GM10847 (cell line): ENCODE results near the gene TBC1D2B.

Experiments
- POLR2A ChIP-seq: IDR thresholded peaks from 2 replicates; pipeline ENCODE4 v1.6.1; 2011; ENCODE audit not compliant: insufficient read length; ENCODE audit errors: extremely low read depth

The TBC1D2B gene

GRCh38 chr15:78055919-78056713, 21.4 kb downstream of the TBC1D2B start:
- no peak for TF ChIP-seq POLR2A

- TF ChIP-seq POLR2A = no peak
These were observed 22.5 kb downstream of the TBC1D2B start for GRCh38 chr15:78054966-78055365.

GRCh38 chr15:78054518-78054917, 23.0 kb downstream of the TBC1D2B start:
- no peak for TF ChIP-seq POLR2A

GRCh38 chr15:78052545-78052944, 25.0 kb downstream of the TBC1D2B start:
- no peak for TF ChIP-seq POLR2A

- no peak for TF ChIP-seq POLR2A
These were observed 25.5 kb downstream of the TBC1D2B start for GRCh38 chr15:78052001-78052401.

GRCh38 chr15:78051596-78051995, 25.9 kb downstream of the TBC1D2B start:
- no peak for TF ChIP-seq POLR2A

GRCh38 chr15:78050826-78051225, 26.7 kb downstream of the TBC1D2B start:
- no peak for TF ChIP-seq POLR2A

GRCh38 chr15:78050441-78050809, 27.1 kb downstream of the TBC1D2B start:
- no peak for TF ChIP-seq POLR2A

GRCh38 chr15:78049691-78050440, 27.6 kb downstream of the TBC1D2B start:
- no peak for TF ChIP-seq POLR2A

GRCh38 chr15:78048628-78048920, 28.9 kb downstream of the TBC1D2B start:
- no peak for TF ChIP-seq POLR2A

GRCh38 chr15:78047761-78048627, 29.5 kb downstream of the TBC1D2B start:
- TF ChIP-seq POLR2A = no peak

GRCh38 chr15:78046796-78047341, 30.6 kb downstream of the TBC1D2B start:
- TF ChIP-seq POLR2A = no peak

- no peak for TF ChIP-seq POLR2A
These were observed 32.3 kb downstream of the TBC1D2B start for GRCh38 chr15:78045189-78045588.

- TF ChIP-seq POLR2A = no peak
These were observed 32.9 kb downstream of the TBC1D2B start for GRCh38 chr15:78044407-78045155.

GRCh38 chr15:78041946-78042345, 35.6 kb downstream of the TBC1D2B start:
- TF ChIP-seq POLR2A = no peak
